Activated naive CD4-positive, alpha-beta T cell (primary cell): ENCODE measurements around the gene ENTPD7.

Experiments
- DNase-seq, 4 experiments: peaks; one replicate each; lab custom pipeline; 2025; lab: John Stamatoyannopoulos, UW

The ENTPD7 gene

DNA sequence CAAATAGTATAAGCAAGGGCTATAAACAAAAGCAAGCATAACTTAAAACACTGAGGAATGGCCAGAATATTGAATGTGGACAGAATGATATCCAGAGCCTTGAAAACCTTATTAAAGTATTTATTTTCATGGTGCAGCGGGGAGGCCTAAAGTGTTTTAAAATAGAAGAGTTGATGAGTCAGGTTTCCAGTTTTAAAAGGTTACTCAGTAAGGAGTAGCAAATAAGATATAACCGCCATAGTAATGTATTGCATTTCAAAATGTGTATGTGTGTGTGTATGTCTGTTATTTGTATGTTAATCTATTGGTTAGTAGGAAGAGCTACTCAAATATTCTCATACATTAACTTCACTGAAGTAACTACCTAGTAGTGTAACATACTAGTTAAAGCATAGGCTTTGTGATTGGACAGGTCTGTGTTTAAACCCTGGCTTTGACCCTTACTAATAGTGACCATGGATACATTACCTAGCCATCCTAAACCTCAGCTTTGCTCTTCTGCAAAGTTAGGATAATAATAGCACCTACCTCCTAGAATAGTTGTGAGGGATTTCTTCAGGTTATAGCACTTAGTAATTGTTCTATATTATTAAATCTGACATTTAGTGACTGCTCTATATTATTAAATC is 89.6 kb downstream of the ENTPD7 start:
- DNase-seq, result no peak

GRCh38 chr10:99750641-99751040 is 91.3 kb downstream of the ENTPD7 start:
- DNase-seq, result no peak

DNA sequence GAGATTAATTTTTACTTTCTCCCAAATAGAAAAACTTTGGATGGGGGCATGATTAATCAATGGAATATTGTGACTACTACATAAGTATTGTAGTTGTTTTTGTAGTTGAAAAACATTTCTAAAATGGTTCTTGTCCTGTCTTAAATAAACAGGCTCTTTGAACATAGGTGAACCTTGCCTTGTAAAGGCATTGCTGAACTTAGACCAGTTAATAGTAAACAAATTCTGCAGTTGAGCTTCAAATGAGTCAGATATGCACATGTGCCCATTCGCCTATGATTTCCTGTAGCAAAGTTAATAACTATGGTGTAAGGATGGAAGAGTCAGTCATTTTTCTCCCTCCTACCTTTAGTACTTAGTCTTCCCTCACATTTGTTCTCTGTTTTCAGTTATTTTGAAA is 95.4 kb downstream of the ENTPD7 start:
- DNase-seq, result no peak
